ENCODE results near the gene ABAT.

Gene ABAT

GRCh38 chr16:8676737-8677375, 2.4 kb downstream of the ABAT start:
- Histone ChIP-seq H3K4me1 (ENCODE audit: control insufficient read depth, insufficient read depth, low read length) (peaks cover 4% of the 10 kb centered on the region), H3K27ac (ENCODE audit: low read depth, low read length) (no peak overlapping the region), H3K4me3 (ENCODE audit: low read length) (no peak overlapping the region)

GRCh38 chr16:8677481-8677880, 3.1 kb downstream of the ABAT start:
- Histone ChIP-seq H3K4me3 (ENCODE audit: low read length) (no peak overlapping the region), H3K27me3 (ENCODE audit: control insufficient read depth, insufficient read depth, low read length) (no peaks in the 10 kb centered on the region), H3K36me3 (ENCODE audit: control insufficient read depth, insufficient read depth, low read length) (no peaks in the 10 kb centered on the region), H3K9ac (ENCODE audit: low read length) (no peak overlapping the region), H3K4me1 (ENCODE audit: control insufficient read depth, insufficient read depth, low read length) (peaks cover 4% of the 10 kb centered on the region), H3K27ac (ENCODE audit: low read depth, low read length) (no peak overlapping the region)

More at GRCh38 chr16:8676737-8677375, 2.4 kb downstream of the ABAT start:
- no peak overlapping the region for H3K9ac ChIP-seq (ENCODE audit: low read length)
- H3K27me3 ChIP-seq (ENCODE audit: control insufficient read depth, insufficient read depth, low read length) = no peaks in the 10 kb centered on the region
- no peaks in the 10 kb centered on the region for H3K36me3 ChIP-seq (ENCODE audit: control insufficient read depth, insufficient read depth, low read length)

- Histone ChIP-seq H3K27ac (ENCODE audit: low read depth, low read length) (no peak overlapping the region), H3K27me3 (ENCODE audit: control insufficient read depth, insufficient read depth, low read length) (no peaks in the 10 kb centered on the region), H3K4me3 (ENCODE audit: low read length) (no peak overlapping the region), H3K9ac (ENCODE audit: low read length) (no peak overlapping the region), H3K4me1 (ENCODE audit: control insufficient read depth, insufficient read depth, low read length) (peaks cover 4% of the 10 kb centered on the region), H3K36me3 (ENCODE audit: control insufficient read depth, insufficient read depth, low read length) (no peaks in the 10 kb centered on the region)
These were observed 3.9 kb downstream of the ABAT start for GRCh38 chr16:8678068-8678927.

GRCh38 chr16:8679151-8679550, 4.7 kb downstream of the ABAT start:
- no peak overlapping the region for H3K9ac ChIP-seq (ENCODE audit: low read length)
- no peaks in the 10 kb centered on the region for H3K27me3 ChIP-seq (ENCODE audit: control insufficient read depth, insufficient read depth, low read length)
- no peak overlapping the region for H3K27ac ChIP-seq (ENCODE audit: low read depth, low read length)
- H3K4me1 ChIP-seq (ENCODE audit: control insufficient read depth, insufficient read depth, low read length) = peaks cover 4% of the 10 kb centered on the region
- no peaks in the 10 kb centered on the region for H3K36me3 ChIP-seq (ENCODE audit: control insufficient read depth, insufficient read depth, low read length)
- no peak overlapping the region for H3K4me3 ChIP-seq (ENCODE audit: low read length)

GRCh38 chr16:8682551-8683259, 8.3 kb downstream of the ABAT start:
- H3K27ac ChIP-seq (ENCODE audit: low read depth, low read length) = no peak overlapping the region
- H3K4me3 ChIP-seq (ENCODE audit: low read length) = no peak overlapping the region
- no peaks in the 10 kb centered on the region for H3K27me3 ChIP-seq (ENCODE audit: control insufficient read depth, insufficient read depth, low read length)
- no peaks in the 10 kb centered on the region for H3K4me1 ChIP-seq (ENCODE audit: control insufficient read depth, insufficient read depth, low read length)
- no peak overlapping the region for H3K9ac ChIP-seq (ENCODE audit: low read length)
- H3K36me3 ChIP-seq (ENCODE audit: control insufficient read depth, insufficient read depth, low read length) = no peaks in the 10 kb centered on the region

GRCh38 chr16:8683640-8684039, 9.2 kb downstream of the ABAT start:
- Histone ChIP-seq H3K4me1 (ENCODE audit: control insufficient read depth, insufficient read depth, low read length) (no peaks in the 10 kb centered on the region), H3K9ac (ENCODE audit: low read length) (no peak overlapping the region), H3K27ac (ENCODE audit: low read depth, low read length) (no peak overlapping the region), H3K27me3 (ENCODE audit: control insufficient read depth, insufficient read depth, low read length) (no peaks in the 10 kb centered on the region), H3K36me3 (ENCODE audit: control insufficient read depth, insufficient read depth, low read length) (no peaks in the 10 kb centered on the region), H3K4me3 (ENCODE audit: low read length) (no peak overlapping the region)

GRCh38 chr16:8685617-8686016, 11.2 kb downstream of the ABAT start:
- Histone ChIP-seq H3K27ac (ENCODE audit: low read depth, low read length) (no peak overlapping the region), H3K4me1 (ENCODE audit: control insufficient read depth, insufficient read depth, low read length) (no peaks in the 10 kb centered on the region), H3K4me3 (ENCODE audit: low read length) (no peak overlapping the region), H3K9ac (ENCODE audit: low read length) (no peak overlapping the region), H3K36me3 (ENCODE audit: control insufficient read depth, insufficient read depth, low read length) (peaks cover 4% of the 10 kb centered on the region), H3K27me3 (ENCODE audit: control insufficient read depth, insufficient read depth, low read length) (no peaks in the 10 kb centered on the region)

GRCh38 chr16:8686031-8686621, 11.7 kb downstream of the ABAT start:
- Histone ChIP-seq H3K4me3 (ENCODE audit: low read length) (no peak overlapping the region), H3K36me3 (ENCODE audit: control insufficient read depth, insufficient read depth, low read length) (peaks cover 4% of the 10 kb centered on the region), H3K4me1 (ENCODE audit: control insufficient read depth, insufficient read depth, low read length) (no peaks in the 10 kb centered on the region), H3K9ac (ENCODE audit: low read length) (no peak overlapping the region), H3K27me3 (ENCODE audit: control insufficient read depth, insufficient read depth, low read length) (no peaks in the 10 kb centered on the region), H3K27ac (ENCODE audit: low read depth, low read length) (no peak overlapping the region)

GRCh38 chr16:8686879-8687278, 12.5 kb downstream of the ABAT start:
- H3K4me3 ChIP-seq (ENCODE audit: low read length) = no peak overlapping the region
- no peaks in the 10 kb centered on the region for H3K27me3 ChIP-seq (ENCODE audit: control insufficient read depth, insufficient read depth, low read length)
- no peaks in the 10 kb centered on the region for H3K4me1 ChIP-seq (ENCODE audit: control insufficient read depth, insufficient read depth, low read length)
- H3K36me3 ChIP-seq (ENCODE audit: control insufficient read depth, insufficient read depth, low read length) = peaks cover 4% of the 10 kb centered on the region
- no peak overlapping the region for H3K27ac ChIP-seq (ENCODE audit: low read depth, low read length)
- no peak overlapping the region for H3K9ac ChIP-seq (ENCODE audit: low read length)

GRCh38 chr16:8689686-8690085, 15.3 kb downstream of the ABAT start:
- no peak overlapping the region for H3K9ac ChIP-seq (ENCODE audit: low read length)
- no peaks in the 10 kb centered on the region for H3K4me1 ChIP-seq (ENCODE audit: control insufficient read depth, insufficient read depth, low read length)
- H3K4me3 ChIP-seq (ENCODE audit: low read length) = no peak overlapping the region
- no peaks in the 10 kb centered on the region for H3K27me3 ChIP-seq (ENCODE audit: control insufficient read depth, insufficient read depth, low read length)
- peaks cover 4% of the 10 kb centered on the region for H3K36me3 ChIP-seq (ENCODE audit: control insufficient read depth, insufficient read depth, low read length)
- H3K27ac ChIP-seq (ENCODE audit: low read depth, low read length) = no peak overlapping the region

- Histone ChIP-seq H3K36me3 (ENCODE audit: control insufficient read depth, insufficient read depth, low read length) (peaks cover 4% of the 10 kb centered on the region), H3K27ac (ENCODE audit: low read depth, low read length) (no peak overlapping the region), H3K9ac (ENCODE audit: low read length) (no peak overlapping the region), H3K4me3 (ENCODE audit: low read length) (no peak overlapping the region), H3K4me1 (ENCODE audit: control insufficient read depth, insufficient read depth, low read length) (no peaks in the 10 kb centered on the region), H3K27me3 (ENCODE audit: control insufficient read depth, insufficient read depth, low read length) (no peaks in the 10 kb centered on the region)
These were observed 17.3 kb downstream of the ABAT start for GRCh38 chr16:8691728-8692127.

Measured in rectal smooth muscle tissue (tissue), 1 donor.